IPS-NIHi7 (cell line): ENCODE results near the gene SMYD3.
A peak's percentile ranks its signal among the peaks of the same experiment; 100 is the strongest.

ENCODE experiments used
- DNase-seq: peaks from one replicate; pipeline ENCODE4 v3.0.0; 2012; ENCODE audit warnings: mixed read lengths; ENCODE audit errors: extremely low spot score

SMYD3 gene

GRCh38 chr1:246470585-246470984, 36.5 kb downstream of the SMYD3 start:
- DNase-seq, result no peak

GRCh38 chr1:246462986-246463385, 44.1 kb downstream of the SMYD3 start:
- no peak for DNase-seq

GRCh38 chr1:246460406-246460805, 46.7 kb downstream of the SMYD3 start:
- no peak for DNase-seq

- no peak for DNase-seq
Observed at GRCh38 chr1:246459221-246459620, 47.9 kb downstream of the SMYD3 start.

DNA sequence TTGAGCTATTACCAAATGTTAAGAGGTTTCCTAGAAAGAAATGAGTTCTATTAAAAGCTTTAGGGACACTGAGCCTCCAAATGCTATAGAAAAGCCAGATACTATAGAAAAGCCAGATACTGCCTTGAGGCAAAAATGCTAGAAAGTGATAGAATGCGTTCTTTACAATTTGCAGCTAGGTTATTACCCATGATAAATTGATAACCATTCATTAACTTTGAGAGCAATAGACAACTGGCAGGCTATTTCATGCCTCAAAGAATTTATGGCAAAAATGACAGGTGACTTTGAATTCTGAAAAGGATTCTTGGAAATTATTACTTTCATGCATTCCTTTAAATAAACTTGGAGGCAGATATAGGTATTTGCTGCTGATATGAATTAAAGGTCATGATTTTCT, 51.6 kb downstream of the SMYD3 start:
- no peak for DNase-seq

DNA sequence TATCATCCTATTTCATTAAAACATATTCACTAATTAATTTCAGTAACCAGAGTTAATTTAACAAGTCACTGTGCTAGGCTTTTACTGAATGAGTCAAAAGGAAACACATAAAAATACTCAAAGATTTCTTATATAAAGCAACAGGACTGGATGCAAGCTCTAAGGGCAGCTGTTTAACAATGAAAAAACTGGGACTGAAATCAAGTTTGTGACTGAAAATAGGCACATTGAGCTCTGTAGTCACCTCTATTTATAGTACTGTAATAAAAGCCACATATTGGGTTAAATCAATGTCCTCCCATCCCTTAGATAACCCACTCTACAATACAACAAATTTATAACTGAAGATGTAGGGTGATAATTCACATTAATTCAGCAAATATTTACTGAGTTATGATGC, 52.4 kb downstream of the SMYD3 start:
- DNase-seq, result no peak

DNA sequence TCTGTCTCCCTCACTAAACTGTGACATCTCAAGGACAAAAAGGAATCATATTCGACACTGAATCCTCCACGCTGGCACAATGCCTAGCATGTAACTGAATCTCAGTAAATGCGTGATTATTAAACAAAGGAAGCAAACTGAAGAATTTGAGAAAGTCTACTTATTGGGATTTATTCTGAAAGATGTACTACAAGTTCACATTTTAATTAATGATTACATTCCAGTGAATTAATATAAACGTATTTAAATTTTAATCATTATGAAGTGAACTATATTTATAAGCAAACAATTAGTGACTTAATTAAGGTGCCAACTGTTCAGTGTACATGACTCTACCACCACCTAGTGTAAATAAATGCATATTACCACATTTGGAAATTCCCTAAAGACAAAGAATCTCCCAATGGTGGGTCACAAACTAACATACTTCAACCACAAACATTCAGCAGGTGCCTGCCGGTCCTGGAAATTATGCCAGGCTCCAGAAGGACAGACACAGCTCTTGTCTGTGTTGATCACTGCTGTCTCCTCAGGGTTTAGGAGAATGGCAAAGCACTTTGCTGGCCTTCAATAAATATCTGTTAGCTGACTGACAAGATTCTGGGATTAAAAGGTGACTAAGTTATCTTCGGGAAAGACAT, 56.3 kb downstream of the SMYD3 start:
- DNase-seq, result peak; percentile 26

DNA sequence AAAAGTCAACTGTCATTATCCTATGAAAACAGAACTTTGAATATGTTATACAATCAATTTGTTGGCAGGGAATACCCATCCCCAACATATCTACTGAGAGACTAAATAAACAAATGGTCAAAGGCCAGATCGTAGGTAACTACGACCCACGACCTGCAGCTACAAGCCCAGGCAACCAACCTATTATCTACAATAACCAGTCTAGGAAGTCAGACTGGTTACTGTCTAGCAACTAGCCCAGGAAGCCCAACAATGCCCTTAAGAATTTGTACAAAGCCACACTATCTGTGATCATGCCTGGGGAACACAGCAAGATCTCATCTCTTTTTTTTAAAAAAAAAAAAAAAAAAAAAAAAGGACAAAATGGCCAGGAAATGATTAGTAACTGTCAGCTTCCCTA, 58.7 kb downstream of the SMYD3 start:
- DNase-seq, result no peak

DNA sequence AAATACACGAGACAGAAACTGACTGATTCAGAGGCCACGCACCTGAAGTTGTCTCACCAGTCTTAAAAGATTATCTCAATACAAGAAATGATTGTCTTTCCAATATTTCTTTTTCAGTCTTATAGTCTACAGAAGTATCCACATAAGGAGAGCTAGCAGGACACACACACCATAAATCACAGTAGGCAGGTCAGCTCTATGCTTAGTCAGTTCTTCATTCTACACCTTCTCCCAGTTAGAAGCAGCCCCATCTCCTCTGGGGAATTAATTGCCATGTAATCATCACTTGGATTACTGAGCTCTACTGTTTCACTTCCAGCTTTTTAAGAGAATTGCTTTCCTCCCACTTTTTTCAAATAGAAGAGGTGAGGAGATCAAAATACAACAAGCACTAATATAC, 59.6 kb downstream of the SMYD3 start:
- no peak for DNase-seq

GRCh38 chr1:246445503-246445902, 61.6 kb downstream of the SMYD3 start:
- no peak for DNase-seq

DNA sequence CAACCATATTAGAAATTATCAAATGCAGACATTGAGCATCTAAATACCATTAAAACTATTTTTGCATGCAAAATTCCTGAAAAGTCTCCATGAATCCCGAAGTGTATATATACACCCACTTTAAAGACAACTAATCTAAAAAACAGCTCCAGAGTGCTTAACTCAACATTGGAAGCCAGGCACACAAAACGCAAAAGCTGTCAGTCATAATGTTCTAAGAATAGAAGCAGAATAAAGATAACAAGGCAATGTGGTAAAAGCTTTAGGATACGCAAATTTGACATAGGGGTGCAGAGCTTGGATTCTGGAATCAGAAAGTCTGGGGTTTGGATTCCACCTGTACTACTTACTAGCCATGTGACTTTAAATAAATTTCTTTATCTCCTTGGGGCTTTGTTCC, 62.5 kb downstream of the SMYD3 start:
- DNase-seq, result no peak

DNA sequence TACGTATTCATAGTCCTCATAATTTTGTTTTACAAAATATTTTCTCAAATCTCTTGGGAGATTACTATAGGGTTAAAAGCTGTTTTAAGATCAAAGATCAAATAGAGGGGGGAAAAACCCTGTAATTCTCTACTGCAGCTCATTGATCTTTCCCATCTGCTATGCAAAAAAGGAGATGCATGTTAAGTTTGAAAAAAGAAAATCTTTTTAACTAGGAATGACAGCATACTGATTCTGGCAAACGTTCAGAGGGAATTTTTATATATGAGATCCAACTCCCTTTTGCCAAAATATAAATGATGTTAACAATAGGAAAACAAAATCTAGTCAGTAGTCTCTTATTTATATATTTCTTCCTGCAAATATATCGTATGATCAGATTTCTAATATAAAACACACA, 69.1 kb downstream of the SMYD3 start:
- no peak for DNase-seq

- no peak for DNase-seq
Observed at GRCh38 chr1:246435421-246436041, 71.5 kb downstream of the SMYD3 start.

DNA sequence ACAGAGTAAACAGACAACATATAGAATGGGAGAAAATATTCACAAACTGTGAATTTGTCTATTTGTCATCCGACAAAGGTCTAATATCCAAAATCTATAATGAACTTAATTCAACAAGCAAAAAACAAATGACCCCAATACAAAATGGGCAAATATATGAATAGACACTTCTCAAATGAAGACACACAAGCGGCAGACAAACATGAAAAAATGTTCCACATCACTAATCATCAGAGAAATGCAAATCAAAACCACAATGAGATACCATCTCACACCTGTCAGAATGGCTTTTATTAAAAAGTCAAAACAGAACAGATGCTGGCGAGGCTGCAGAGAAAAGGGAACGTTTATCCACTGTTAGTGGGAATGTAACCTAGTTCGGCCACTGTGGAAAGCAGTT, 72.7 kb downstream of the SMYD3 start:
- no peak for DNase-seq

GRCh38 chr1:246428542-246429308, 78.4 kb downstream of the SMYD3 start:
- DNase-seq, result no peak

- no peak for DNase-seq
Observed at GRCh38 chr1:246427611-246428010, 79.5 kb downstream of the SMYD3 start.

DNA sequence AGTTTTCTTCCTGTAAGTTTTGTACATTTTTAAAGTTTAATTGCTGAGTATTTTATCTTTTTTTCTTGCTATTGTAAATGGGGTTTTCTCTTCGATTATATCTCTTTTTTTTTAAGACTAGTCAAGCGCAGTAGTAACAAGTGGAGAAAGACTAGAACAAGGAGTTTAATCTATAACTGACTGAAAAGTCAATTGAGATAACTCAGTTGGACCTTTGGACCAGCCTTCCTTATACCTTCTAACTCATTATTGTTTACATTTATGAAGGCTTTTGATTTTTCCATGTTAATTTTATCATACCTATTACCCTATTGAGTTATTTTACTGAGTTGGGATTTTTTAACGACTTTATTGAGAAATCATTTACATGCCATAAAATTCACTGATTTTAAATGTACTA, 81.2 kb downstream of the SMYD3 start:
- DNase-seq, result no peak

DNA sequence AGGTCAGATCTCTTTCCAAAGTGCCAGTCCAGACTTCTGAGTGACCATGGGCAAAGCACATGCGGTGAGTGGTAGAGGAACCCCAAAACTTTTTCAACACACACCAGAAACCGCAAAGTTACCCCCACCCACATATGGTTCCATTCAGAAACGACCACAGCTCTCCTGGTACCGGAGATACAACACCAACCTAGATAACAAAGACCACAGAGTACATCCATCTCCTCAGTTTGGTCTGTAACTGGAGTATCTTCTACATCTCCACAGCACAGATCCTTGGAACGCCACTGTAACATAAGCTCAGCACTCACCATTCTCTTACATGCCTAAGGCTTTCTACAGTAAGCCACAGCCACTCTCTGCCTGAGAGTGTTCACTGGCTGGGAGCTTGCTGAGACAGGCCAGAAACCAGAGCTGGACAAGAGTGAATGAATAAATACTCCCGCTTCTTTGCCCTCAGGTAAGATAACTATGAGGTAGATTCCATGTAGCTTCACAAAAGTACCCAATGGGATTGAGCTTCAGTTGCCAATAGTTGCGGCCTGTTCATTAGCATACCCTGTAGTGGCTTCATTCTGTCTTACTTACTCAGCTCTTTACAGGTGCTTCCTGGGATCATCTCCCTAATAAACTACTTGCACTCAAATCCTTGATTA, 81.8 kb downstream of the SMYD3 start:
- no peak for DNase-seq

DNA sequence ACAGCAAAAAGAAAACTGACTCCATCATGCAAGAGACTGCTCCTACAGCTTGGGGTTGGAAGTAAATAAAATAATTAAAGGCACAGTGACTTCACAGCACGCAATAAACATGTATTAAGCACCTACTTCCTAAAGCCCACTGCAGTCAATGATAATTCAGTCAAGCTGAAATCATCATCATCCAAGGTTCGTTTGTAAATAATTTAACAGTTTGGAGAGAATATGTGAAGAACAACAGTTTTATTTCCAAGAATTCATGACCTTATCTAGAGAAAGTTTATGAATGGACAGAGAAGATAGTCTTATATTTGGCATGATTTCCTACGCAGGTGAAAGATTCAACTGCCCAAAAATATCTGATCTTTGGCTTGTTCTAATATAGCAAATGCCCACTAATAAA, 86.8 kb downstream of the SMYD3 start:
- no peak for DNase-seq

DNA sequence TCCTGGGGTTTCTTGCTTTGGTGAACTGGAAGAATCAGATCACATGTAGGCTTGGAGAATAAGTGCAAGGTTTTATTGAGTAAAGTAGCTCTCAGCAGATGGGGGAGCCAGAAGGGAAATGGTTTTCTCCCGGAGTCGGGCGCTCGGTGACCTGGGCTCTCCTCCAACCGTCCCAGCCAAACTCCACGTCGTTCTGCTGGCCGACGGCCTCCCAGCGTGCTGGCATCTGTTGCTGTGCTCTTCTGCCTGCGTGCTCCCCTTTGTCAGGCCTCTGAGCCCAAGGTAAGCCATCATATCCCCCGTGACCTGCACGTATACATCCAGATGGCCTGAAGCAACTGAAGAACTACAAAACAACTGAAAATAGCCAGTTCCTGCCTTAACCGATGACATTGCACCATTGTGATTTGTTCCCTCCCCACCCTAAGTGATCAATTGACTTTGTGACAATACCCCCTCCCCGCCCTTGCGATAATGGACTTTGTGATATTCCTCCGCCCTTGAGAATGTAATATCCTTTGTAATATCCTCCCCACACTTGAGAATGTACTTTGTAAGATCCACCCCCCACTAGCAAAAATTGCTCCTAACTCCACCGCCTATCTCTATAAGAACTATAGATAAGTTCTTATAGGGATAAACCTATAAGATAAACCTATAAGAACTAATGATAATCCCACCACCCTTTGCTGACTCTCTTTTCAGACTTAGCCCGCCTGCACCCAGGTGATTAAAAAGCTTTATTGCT, 88.3 kb downstream of the SMYD3 start:
- DNase-seq, result no peak

- no peak for DNase-seq
Observed at GRCh38 chr1:246417813-246418564, 89.1 kb downstream of the SMYD3 start.
